GM21447 (cell line): ENCODE data around the gene C1R.

Source experiments
- ATAC-seq: cut with Tn5 transposase; IDR thresholded peaks from one replicate; pipeline ENCODE4 v1.9.1; 2021; ENCODE audit not compliant: unreplicated experiment

Gene C1R

GRCh38 chr12:7092229-7092985, at the start of gene C1R:
TSS of gene C1R (minus strand) at chr12:7092445. CDS start at chr12:7092388, 57 bp downstream.
- ATAC-seq = no peak

GRCh38 chr12:7141351-7142005, 49.2 kb upstream of the C1R start:
- ATAC-seq = no peak

GRCh38 chr12:7139200-7139599, 47.0 kb upstream of the C1R start:
- no peak for ATAC-seq

- ATAC-seq = no peak
These were observed 45.7 kb upstream of the C1R start for GRCh38 chr12:7137908-7138307.

- ATAC-seq = no peak
These were observed 44.4 kb upstream of the C1R start for GRCh38 chr12:7136676-7137075.

- ATAC-seq = no peak
These were observed 43.8 kb upstream of the C1R start for GRCh38 chr12:7136071-7136470.

GRCh38 chr12:7134396-7135166, 42.3 kb upstream of the C1R start:
- no peak for ATAC-seq

- no peak for ATAC-seq
These were observed 39.2 kb upstream of the C1R start for GRCh38 chr12:7131502-7131866.

- ATAC-seq = peak; percentile 37
These were observed 38.7 kb upstream of the C1R start for GRCh38 chr12:7130701-7131501.

GRCh38 chr12:7129872-7130691, 37.8 kb upstream of the C1R start, which contains the start of gene CLSTN3:
TSS of gene CLSTN3 (plus strand) at chr12:7130371. CDS start at chr12:7130649, 278 bp downstream.
- ATAC-seq = peak; percentile 73

- ATAC-seq = no peak
These were observed 37.1 kb upstream of the C1R start for GRCh38 chr12:7129287-7129871.

GRCh38 chr12:7128681-7129286, 36.5 kb upstream of the C1R start, which contains the start of gene RBP5:
TSS of gene RBP5 (minus strand) at chr12:7128889. CDS start at chr12:7128775, 114 bp downstream.
- ATAC-seq = no peak

- no peak for ATAC-seq
These were observed 35.8 kb upstream of the C1R start for GRCh38 chr12:7127916-7128626.

GRCh38 chr12:7125632-7126227, 33.5 kb upstream of the C1R start:
- no peak for ATAC-seq

GRCh38 chr12:7123806-7124522, 31.7 kb upstream of the C1R start:
- ATAC-seq = no peak

GRCh38 chr12:7122811-7123769, 30.8 kb upstream of the C1R start:
- ATAC-seq = no peak
